Liver (tissue), 9 donors: ENCODE measurements around the gene EDIL3. TPM values are rescaled to one million over a fixed set of nuclear protein-coding genes. Genes with fewer than 3 reads are reported as not detected.

Experiments used
- DNase-seq: peaks from one replicate; pipeline ENCODE4 v3.0.0-alpha.2; 2017; ENCODE audit warnings: low spot score
- H3K27ac ChIP-seq, 2 donors: one replicate each; pipeline ENCODE4 v1.7.0; 2013; ENCODE audit warnings: inconsistent platforms in 2 of 2, low read length in 2 of 2, control low read depth in 1 of 2, low read depth in 1 of 2, mild to moderate bottlenecking in 1 of 2
- H3K27me3 ChIP-seq, 4 donors: one replicate each; pipeline versions ENCODE4 v1.6.1 to v1.7.0; 2013; ENCODE audit warnings: low read length in 3 of 4, inconsistent platforms in 1 of 4, mild to moderate bottlenecking in 1 of 4, moderate library complexity in 1 of 4; ENCODE audit not compliant: control insufficient read depth in 4 of 4, insufficient read depth in 4 of 4
- H3K36me3 ChIP-seq, 4 donors: one replicate each; pipeline versions ENCODE4 v1.6.1 to v1.7.0; 2013; ENCODE audit warnings: low read length in 3 of 4, mild to moderate bottlenecking in 3 of 4, low read depth in 1 of 4, moderate library complexity in 1 of 4; ENCODE audit not compliant: control insufficient read depth in 4 of 4, insufficient read depth in 3 of 4
- H3K4me1 ChIP-seq, 4 donors: one replicate each; pipeline versions ENCODE4 v1.6.1 to v1.7.0; 2013; ENCODE audit warnings: low read length in 3 of 4, mild to moderate bottlenecking in 3 of 4, moderate library complexity in 1 of 4; ENCODE audit not compliant: control insufficient read depth in 4 of 4, insufficient read depth in 4 of 4
- H3K4me3 ChIP-seq, 3 donors: one replicate each; pipeline versions ENCODE4 v1.6.1 to v1.7.0; 2013; ENCODE audit warnings: low read length in 3 of 3, control low read depth in 1 of 3, low read depth in 1 of 3, mild to moderate bottlenecking in 1 of 3
- H3K9ac ChIP-seq, 2 donors: one replicate each; pipeline ENCODE4 v1.7.0; 2013; ENCODE audit warnings: low read length in 2 of 2, mild to moderate bottlenecking in 2 of 2, moderate library complexity in 2 of 2, control low read depth in 1 of 2, low read depth in 1 of 2
- H3K9me3 ChIP-seq, 4 donors: one replicate each; pipeline versions ENCODE4 v1.6.1 to v1.7.0; 2013; ENCODE audit warnings: low read length in 3 of 4; ENCODE audit not compliant: control insufficient read depth in 4 of 4
- ATF3 ChIP-seq: IDR thresholded peaks from 2 replicates; pipeline ENCODE4 v1.6.1; 2016; ENCODE audit warnings: antibody characterized with exemption
- CTCF ChIP-seq: fragments of 150-350 bp; IDR thresholded peaks from 2 replicates; pipeline ENCODE4 v1.5.1; 2017; ENCODE audit warnings: improper control_type of control experiment, low read depth, low read length; ENCODE audit not compliant: missing input control
- EGR1 ChIP-seq, 2 donors: IDR thresholded peaks; 2 replicates each; pipeline ENCODE4 v1.6.1; 2016 to 2018; ENCODE audit warnings: antibody characterized with exemption in 2 of 2, low read depth in 2 of 2
- FOXA1 ChIP-seq: IDR thresholded peaks from 2 replicates; pipeline ENCODE4 v1.6.1; 2016; ENCODE audit warnings: antibody characterized with exemption
- FOXA2 ChIP-seq: IDR thresholded peaks from 2 replicates; pipeline ENCODE4 v1.6.1; 2016; ENCODE audit warnings: antibody characterized with exemption
- GABPA ChIP-seq, 2 donors: IDR thresholded peaks in 1 of 2; conservative IDR thresholded peaks in 1 of 2; 2 replicates each; pipeline ENCODE4 v1.6.1; 2016; ENCODE audit warnings: antibody characterized with exemption in 2 of 2, mild to moderate bottlenecking in 1 of 2, moderate library complexity in 1 of 2
- HNF4G ChIP-seq: IDR thresholded peaks from 2 replicates; pipeline ENCODE4 v1.6.1; 2016; ENCODE audit warnings: antibody characterized with exemption
- JUND ChIP-seq, 2 donors: IDR thresholded peaks; 2 replicates each; pipeline ENCODE4 v1.6.1; 2016; ENCODE audit warnings: antibody characterized with exemption in 2 of 2
- NR2F2 ChIP-seq: IDR thresholded peaks from 2 replicates; pipeline ENCODE4 v1.6.1; 2016; ENCODE audit warnings: antibody characterized with exemption
- RAD21 ChIP-seq, 2 donors: IDR thresholded peaks; 2 replicates each; pipeline ENCODE4 v1.6.1; 2016; ENCODE audit warnings: antibody characterized with exemption in 2 of 2, mild to moderate bottlenecking in 2 of 2
- RXRA ChIP-seq, 2 donors: IDR thresholded peaks; 2 replicates each; pipeline ENCODE4 v1.6.1; 2017 to 2018; ENCODE audit warnings: antibody characterized with exemption in 2 of 2, mild to moderate bottlenecking in 1 of 2
- SP1 ChIP-seq: IDR thresholded peaks from 2 replicates; pipeline ENCODE4 v1.6.1; 2018; ENCODE audit warnings: antibody characterized with exemption, mild to moderate bottlenecking
- TAF1 ChIP-seq: conservative IDR thresholded peaks from 2 replicates; pipeline ENCODE4 v1.6.1; 2016; ENCODE audit warnings: antibody characterized with exemption, mild to moderate bottlenecking
- YY1 ChIP-seq: IDR thresholded peaks from 2 replicates; pipeline ENCODE4 v1.6.1; 2016; ENCODE audit warnings: antibody characterized with exemption, mild to moderate bottlenecking
- ZBTB33 ChIP-seq: IDR thresholded peaks from 2 replicates; pipeline ENCODE4 v1.6.1; 2016; ENCODE audit warnings: antibody characterized with exemption
- WGBS: extraction: QIAGEN DNeasy Blood & Tissue Kit; methylation state at CpG from one replicate; pipeline ENCODE4 v1.1.7; 2013; 5-methylcytosine and 5-hydroxymethylcytosine counted together
- polyA plus RNA-seq, 2 donors: library from polyadenylated mRNA; stranded (reverse) in 1 of 2; unstranded in 1 of 2; fragments of 200-250 nt in 1 of 2; fragments of >200 nt in 1 of 2; fragmentation: Nextera tagmentation in 1 of 2; extraction: Ambion mirVana in 1 of 2; gene quantifications; one replicate each; pipeline versions ENCODE4 v1.2.1 to v1.2.3, GENCODE V29; 2013 to 2015
- total RNA-seq, 2 donors: library from RNA; depleted of rRNA; stranded (reverse); fragments of >200 nt; gene quantifications; one replicate each; pipeline ENCODE4 v1.2.3, GENCODE V29; 2014
- TF ChIP-seq, protein P1 (sequence below): IDR thresholded peaks from 2 replicates; pipeline ENCODE4 v1.6.1; 2016; ENCODE audit warnings: antibody characterized with exemption
- TF ChIP-seq, protein P2 (sequence below): IDR thresholded peaks from 2 replicates; pipeline ENCODE4 v1.6.1; 2016; ENCODE audit warnings: antibody characterized with exemption, mild to moderate bottlenecking
- donor health status: healthy.
- donor health status: healthy.
- donor health status: healthy.
- donor health status: healthy.
- donor health status: healthy.

The EDIL3 gene
- total and polyA plus RNA-seq, 4 donors = 0.33 to 12.0 (median 0.76) TPM

GRCh38 chr5:84092738-84093137 lies 291.9 kb downstream of the EDIL3 start:
- TF ChIP-seq EGR1 (IDR thresholded peaks at IDR 0.05; ENCODE audit: low read depth in 2 of 2) (no peak), NR2F2 (no peak), ATF3 (no peak), RXRA (IDR thresholded peaks at IDR 0.05) (no peak), TAF1 (no peak), GABPA (IDR thresholded peaks at IDR 0.05 in 1 of 2, conservative IDR thresholded peaks at IDR 0.05 in 1 of 2) (no peak), HNF4G (no peak), ZBTB33 (no peak), CTCF (no peak), RAD21 (IDR thresholded peaks at IDR 0.05) (no peak), SP1 (no peak), FOXA2 (no peak), YY1 (no peak), JUND (IDR thresholded peaks at IDR 0.05) (no peak), FOXA1 (no peak)
- TF ChIP-seq, protein P1, sequence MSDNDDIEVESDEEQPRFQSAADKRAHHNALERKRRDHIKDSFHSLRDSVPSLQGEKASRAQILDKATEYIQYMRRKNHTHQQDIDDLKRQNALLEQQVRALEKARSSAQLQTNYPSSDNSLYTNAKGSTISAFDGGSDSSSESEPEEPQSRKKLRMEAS = no peak
- TF ChIP-seq, protein P2, sequence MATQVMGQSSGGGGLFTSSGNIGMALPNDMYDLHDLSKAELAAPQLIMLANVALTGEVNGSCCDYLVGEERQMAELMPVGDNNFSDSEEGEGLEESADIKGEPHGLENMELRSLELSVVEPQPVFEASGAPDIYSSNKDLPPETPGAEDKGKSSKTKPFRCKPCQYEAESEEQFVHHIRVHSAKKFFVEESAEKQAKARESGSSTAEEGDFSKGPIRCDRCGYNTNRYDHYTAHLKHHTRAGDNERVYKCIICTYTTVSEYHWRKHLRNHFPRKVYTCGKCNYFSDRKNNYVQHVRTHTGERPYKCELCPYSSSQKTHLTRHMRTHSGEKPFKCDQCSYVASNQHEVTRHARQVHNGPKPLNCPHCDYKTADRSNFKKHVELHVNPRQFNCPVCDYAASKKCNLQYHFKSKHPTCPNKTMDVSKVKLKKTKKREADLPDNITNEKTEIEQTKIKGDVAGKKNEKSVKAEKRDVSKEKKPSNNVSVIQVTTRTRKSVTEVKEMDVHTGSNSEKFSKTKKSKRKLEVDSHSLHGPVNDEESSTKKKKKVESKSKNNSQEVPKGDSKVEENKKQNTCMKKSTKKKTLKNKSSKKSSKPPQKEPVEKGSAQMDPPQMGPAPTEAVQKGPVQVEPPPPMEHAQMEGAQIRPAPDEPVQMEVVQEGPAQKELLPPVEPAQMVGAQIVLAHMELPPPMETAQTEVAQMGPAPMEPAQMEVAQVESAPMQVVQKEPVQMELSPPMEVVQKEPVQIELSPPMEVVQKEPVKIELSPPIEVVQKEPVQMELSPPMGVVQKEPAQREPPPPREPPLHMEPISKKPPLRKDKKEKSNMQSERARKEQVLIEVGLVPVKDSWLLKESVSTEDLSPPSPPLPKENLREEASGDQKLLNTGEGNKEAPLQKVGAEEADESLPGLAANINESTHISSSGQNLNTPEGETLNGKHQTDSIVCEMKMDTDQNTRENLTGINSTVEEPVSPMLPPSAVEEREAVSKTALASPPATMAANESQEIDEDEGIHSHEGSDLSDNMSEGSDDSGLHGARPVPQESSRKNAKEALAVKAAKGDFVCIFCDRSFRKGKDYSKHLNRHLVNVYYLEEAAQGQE = no peak
- Histone ChIP-seq H3K9me3 (no peaks in the 10 kb centered on the region), H3K9ac (no peak overlapping the region), H3K4me3 (no peak overlapping the region), H3K27ac (no peak overlapping the region), H3K27me3 (no peaks in the 10 kb centered on the region), H3K4me1 (no peaks in the 10 kb centered on the region), H3K36me3 (no peaks in the 10 kb centered on the region)
- 87% methylated on average over 3 of the region's 3 CpGs for WGBS
- no peak for DNase-seq
